ENCODE measurements around the gene GPR78.

GRCh38 chr4:8571702-8572685 lies 8.2 kb upstream of the GPR78 start:
- TF ChIP-seq CTCF (conservative IDR thresholded peaks at IDR 0.05 in 1 of 2, IDR thresholded peaks at IDR 0.05 in 1 of 2; ENCODE audit: low read depth in 1 of 2, low read length in 2 of 2) (no peak), EZH2 (IDR thresholded peaks at IDR 0.05; ENCODE audit: low read length, missing control alignments) (no peak)

All from fibroblast of lung (primary cell).